Mesothelial cell of epicardium (in vitro differentiated cells): Measurements from ENCODE around the gene NMD3. TPM values are rescaled to one million over a fixed set of nuclear protein-coding genes. Genes with fewer than 3 reads are reported as not detected.

Source experiments
- DNase-seq, 2 experiments: peaks; one replicate each; pipeline ENCODE4 v3.0.0; 2021; ENCODE audit warnings: low spot score in 2 of 2; ENCODE audit not compliant: unreplicated experiment in 2 of 2
- H3K27ac Mint-ChIP-seq: 2 replicates; pipeline ENCODE4 v1.8.0; 2021; ENCODE audit warnings: mixed read lengths
- H3K27me3 Mint-ChIP-seq: 2 replicates; pipeline ENCODE4 v1.8.0; 2021; ENCODE audit warnings: low read depth, mixed read lengths
- H3K36me3 Mint-ChIP-seq: 2 replicates; pipeline ENCODE4 v1.8.0; 2021; ENCODE audit warnings: mixed read lengths
- H3K4me1 Mint-ChIP-seq: 2 replicates; pipeline ENCODE4 v1.8.0; 2021; ENCODE audit warnings: mixed read lengths
- H3K4me3 Mint-ChIP-seq: 2 replicates; pipeline ENCODE4 v1.8.0; 2021; ENCODE audit warnings: mild to moderate bottlenecking, moderate library complexity, mixed read lengths
- H3K9me3 Mint-ChIP-seq: 2 replicates; pipeline ENCODE4 v1.8.0; 2021; ENCODE audit warnings: mixed read lengths
- CTCF ChIP-seq: fragments of 200-600 bp; sonication (generic); IDR thresholded peaks from one replicate; pipeline ENCODE4 v1.5.0; 2021; ENCODE audit warnings: antibody characterized with exemption; ENCODE audit not compliant: unreplicated experiment
- total RNA-seq: library from RNA; stranded (reverse); gene quantifications from 3 replicates; pipeline ENCODE4 v1.2.1, GENCODE V29; 2021

The NMD3 gene
- total RNA-seq, 1 donor from 2014 or later: 51.1 TPM

DNA sequence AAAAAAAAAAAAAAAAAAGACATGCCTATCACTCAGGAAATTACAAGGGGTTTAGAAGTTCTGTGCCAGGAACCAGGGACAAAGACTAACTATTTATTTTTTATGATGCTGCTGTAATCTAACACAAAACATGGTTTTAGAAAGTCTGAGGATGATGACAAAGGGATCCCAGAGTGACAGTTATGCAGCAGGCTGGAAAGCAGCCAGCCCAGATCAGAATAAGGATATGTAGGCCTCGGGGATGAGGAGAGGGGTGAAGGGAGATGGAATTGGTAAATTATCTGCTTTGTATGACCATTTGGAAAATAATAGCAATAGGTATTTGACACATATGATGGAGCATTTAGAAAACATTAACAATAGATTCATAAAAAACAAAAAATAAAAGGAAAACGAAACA, 34.1 kb upstream of the NMD3 start:
- Mint-ChIP-seq H3K36me3 (no peaks in the 10 kb centered on the region), H3K27ac (no peak overlapping the region), H3K27me3 (no peaks in the 10 kb centered on the region), H3K4me3 (no peak overlapping the region), H3K9me3 (peaks cover 18% of the 10 kb centered on the region), H3K4me1 (no peaks in the 10 kb centered on the region)
- no peak for TF ChIP-seq CTCF
- no peak for DNase-seq

- no peak for TF ChIP-seq CTCF
- DNase-seq: no peak
- Mint-ChIP-seq H3K27me3 (no peaks in the 10 kb centered on the region), H3K4me3 (no peak overlapping the region), H3K27ac (no peak overlapping the region), H3K4me1 (no peaks in the 10 kb centered on the region), H3K9me3 (peaks cover 20% of the 10 kb centered on the region), H3K36me3 (peaks cover 3% of the 10 kb centered on the region)
These were observed 23.0 kb upstream of the NMD3 start for GRCh38 chr3:161197855-161198850.

- Mint-ChIP-seq H3K4me1 (no peaks in the 10 kb centered on the region), H3K36me3 (peaks cover 3% of the 10 kb centered on the region), H3K27ac (no peak overlapping the region), H3K4me3 (no peak overlapping the region), H3K9me3 (peaks cover 10% of the 10 kb centered on the region), H3K27me3 (no peaks in the 10 kb centered on the region)
- TF ChIP-seq CTCF: no peak
- DNase-seq: no peak
These were observed 21.2 kb upstream of the NMD3 start for GRCh38 chr3:161199926-161200325.

GRCh38 chr3:161203485-161204098, 17.5 kb upstream of the NMD3 start:
- Mint-ChIP-seq H3K4me3 (no peak overlapping the region), H3K27ac (no peak overlapping the region), H3K9me3 (no peaks in the 10 kb centered on the region), H3K4me1 (no peaks in the 10 kb centered on the region), H3K27me3 (no peaks in the 10 kb centered on the region), H3K36me3 (no peaks in the 10 kb centered on the region)
- TF ChIP-seq CTCF: no peak
- DNase-seq: no peak

GRCh38 chr3:161208931-161209330, 12.2 kb upstream of the NMD3 start:
- TF ChIP-seq CTCF: no peak
- no peak for DNase-seq
- no peak overlapping the region for H3K27ac Mint-ChIP-seq

More at GRCh38 chr3:161208931-161209330, 12.2 kb upstream of the NMD3 start:
- Mint-ChIP-seq H3K9me3 (no peaks in the 10 kb centered on the region), H3K36me3 (no peaks in the 10 kb centered on the region), H3K27me3 (no peaks in the 10 kb centered on the region), H3K4me1 (no peaks in the 10 kb centered on the region), H3K4me3 (no peak overlapping the region)
